ENCODE data around the gene ZNF136. TPM values are rescaled to one million over a fixed set of nuclear protein-coding genes. Genes with fewer than 3 reads are reported as not detected.

The ZNF136 gene
- total and polyA plus RNA-seq, 2 experiments from 2014 or later = 5.6 to 6.7 TPM

- Histone ChIP-seq H4K20me1 (replicated peaks; ENCODE audit: insufficient read depth) (peaks cover 7% of the 10 kb centered on the region; the same call in 1 of the 2 replicates), H2AFZ (no peak overlapping the region), H3K27ac (ENCODE audit: low read depth) (no peak overlapping the region), H3K9me2 (ENCODE audit: insufficient read depth) (no peaks in the 10 kb centered on the region), H3K4me1 (ENCODE audit: insufficient read depth) (peaks cover 21% of the 10 kb centered on the region), H3K36me3 (ENCODE audit: insufficient read depth) (peaks cover 38% of the 10 kb centered on the region), H3F3A (replicated peaks; ENCODE audit: low read depth) (0 out of 2 replicates have a peak, but pooled peaks cover 7% of the 10 kb centered on the region), H3K79me2 (replicated peaks; ENCODE audit: insufficient read depth) (peaks cover 29% of the 10 kb centered on the region), H3K27me3 (ENCODE audit: insufficient read depth) (no peaks in the 10 kb centered on the region), H3K4me2 (peak overlapping the region; percentile 84), H3K4me3 (peak overlapping the region; percentile 83)
- ATAC-seq (peak; percentile 77), DNase-seq (ENCODE audit: low spot score) (peak; percentile 95)
- H3K4me1 Mint-ChIP-seq = peaks cover 21% of the 10 kb centered on the region
- peaks cover 23% of the 10 kb centered on the region for H3K27me3 Mint-ChIP-seq (ENCODE audit: insufficient read depth, low read depth, poor library complexity)
- peak overlapping the region; percentile 97 for H3K4me3 Mint-ChIP-seq
- TF ChIP-seq EZH2 (IDR thresholded peaks at IDR 0.05; ENCODE audit: low read depth, unreplicated experiment) (no peak), REST (IDR thresholded peaks at IDR 0.05; ENCODE audit: unreplicated experiment) (no peak), CREB1 (CRISPR knock-in tag; IDR thresholded peaks at IDR 0.05; ENCODE audit: low read depth) (0 out of 2 replicates have a peak, but pooled peaks have one; percentile 16), EZH2phosphoT487 (IDR thresholded peaks at IDR 0.05; ENCODE audit: unreplicated experiment) (no peak), CTCF (conservative IDR thresholded peaks at IDR 0.05; ENCODE audit: low read depth in 2 of 2) (peak; percentile 89 to 98), JUNB (IDR thresholded peaks at IDR 0.05; ENCODE audit: unreplicated experiment) (no peak), ZNF331 (CRISPR knock-in tag; IDR thresholded peaks at IDR 0.05; ENCODE audit: low read depth) (no peak), POLR2AphosphoS5 (IDR thresholded peaks at IDR 0.05; ENCODE audit: low read depth) (peak; percentile 54; the same call in 1 of the 2 replicates)
- peaks cover 32% of the 10 kb centered on the region for H3K9me3 Mint-ChIP-seq
- H3K36me3 Mint-ChIP-seq (ENCODE audit: low read depth) = peaks cover 74% of the 10 kb centered on the region
- peak overlapping the region; percentile 99 for H3K27ac Mint-ChIP-seq
Observed at GRCh38 chr19:12140545-12141404, 22.1 kb upstream of the ZNF136 start.

- Mint-ChIP-seq H3K4me3 (peak overlapping the region; percentile 97), H3K4me1 (peaks cover 21% of the 10 kb centered on the region), H3K36me3 (ENCODE audit: low read depth) (peaks cover 74% of the 10 kb centered on the region), H3K27me3 (ENCODE audit: insufficient read depth, low read depth, poor library complexity) (peaks cover 22% of the 10 kb centered on the region), H3K9me3 (peaks cover 35% of the 10 kb centered on the region), H3K27ac (peak overlapping the region; percentile 80)
- Histone ChIP-seq H3K27ac (ENCODE audit: low read depth) (no peak overlapping the region; the same call in 1 of the 2 replicates), H3K9me2 (ENCODE audit: insufficient read depth) (no peaks in the 10 kb centered on the region), H3K79me2 (replicated peaks; ENCODE audit: insufficient read depth) (peaks cover 29% of the 10 kb centered on the region), H3K27me3 (ENCODE audit: insufficient read depth) (no peaks in the 10 kb centered on the region), H3K4me3 (no peak overlapping the region), H3F3A (replicated peaks; ENCODE audit: low read depth) (0 out of 2 replicates have a peak, but pooled peaks cover 7% of the 10 kb centered on the region), H4K20me1 (replicated peaks; ENCODE audit: insufficient read depth) (peaks cover 7% of the 10 kb centered on the region; the same call in 1 of the 2 replicates), H3K4me2 (no peak overlapping the region), H2AFZ (no peak overlapping the region), H3K36me3 (ENCODE audit: insufficient read depth) (peaks cover 38% of the 10 kb centered on the region), H3K4me1 (ENCODE audit: insufficient read depth) (peaks cover 21% of the 10 kb centered on the region)
- ATAC-seq (no peak), DNase-seq (ENCODE audit: low spot score) (no peak)
- no peak for TF ChIP-seq CTCF (conservative IDR thresholded peaks at IDR 0.05; ENCODE audit: low read depth in 2 of 2)
- TF ChIP-seq STAT1 (IDR thresholded peaks at IDR 0.05; ENCODE audit: unreplicated experiment) = no peak
- TF ChIP-seq CREB1 (CRISPR knock-in tag; IDR thresholded peaks at IDR 0.05; ENCODE audit: low read depth) = no peak
Observed at GRCh38 chr19:12141405-12141736, 21.5 kb upstream of the ZNF136 start.

All from GM23338 (cell line).